Panc1 (cell line): Measurements from ENCODE around the gene EGFR. TPM values are rescaled to one million over a fixed set of nuclear protein-coding genes. Genes with fewer than 3 reads are reported as not detected.

Source experiments
- ATAC-seq: fragments of 200-7000 bp; cut with Tn5 transposase; 2 replicates; pipeline ENCODE4 v1.9.1; 2020; ENCODE audit warnings: mild to moderate bottlenecking, moderate library complexity
- BruUV-seq: library from RNA; stranded (reverse); fragments of 400-500 nt; replicated peaks from 2 replicates; lab custom pipeline; 2021; lab: Mats Ljungman, UMichigan
- CTCF ChIA-PET: fragments of 300-600 bp; sonication (Branson Sonifier 250); formaldehyde crosslinking; loops from one replicate; lab custom pipeline; 2022; ENCODE audit warnings: antibody characterized with exemption; lab: Charles Lee
- POLR2A ChIA-PET: fragments of 300-600 bp; sonication (Branson Sonifier 250); formaldehyde crosslinking; loops from one replicate; lab custom pipeline; 2022; ENCODE audit warnings: antibody characterized with exemption; lab: Charles Lee
- DNase-seq: peaks from one replicate; pipeline ENCODE4 v3.0.0-alpha.2; 2010; ENCODE audit warnings: low read depth, low spot score
- H3K27ac ChIP-seq: 2 replicates; pipeline ENCODE4 v1.5.1; 2011; ENCODE audit warnings: mild to moderate bottlenecking, low read length, inconsistent platforms
- H3K27me3 ChIP-seq: fragments of 200-500 bp; sonication (Bioruptor generic); 2 replicates; pipeline ENCODE4 v1.6.0; 2014; ENCODE audit warnings: low read length, inconsistent platforms; ENCODE audit not compliant: control insufficient read depth, insufficient read depth
- H3K36me3 ChIP-seq: fragments of 200-500 bp; sonication (Bioruptor generic); 2 replicates; pipeline ENCODE4 v1.5.1; 2014; ENCODE audit warnings: inconsistent platforms, mild to moderate bottlenecking, low read length, moderate library complexity; ENCODE audit not compliant: control insufficient read depth, insufficient read depth
- H3K4me1 ChIP-seq: 2 replicates; pipeline ENCODE4 v1.5.1; 2011; ENCODE audit warnings: inconsistent platforms, mild to moderate bottlenecking, low read length, moderate library complexity; ENCODE audit not compliant: control insufficient read depth, insufficient read depth
- H3K4me3 ChIP-seq, 2 experiments: 2 replicates each; pipeline ENCODE4 v1.5.1; 2011 to 2012; ENCODE audit warnings: low read depth in 2 of 2, low read length in 2 of 2, mild to moderate bottlenecking in 2 of 2, inconsistent platforms in 1 of 2, moderate library complexity in 1 of 2
- H3K9me3 ChIP-seq: fragments of 200-500 bp; sonication (Bioruptor generic); 2 replicates; pipeline ENCODE4 v1.5.1; 2014; ENCODE audit warnings: low read depth, mild to moderate bottlenecking, inconsistent platforms, low read length, moderate library complexity; ENCODE audit not compliant: control insufficient read depth, insufficient read depth
- CTCF ChIP-seq: fragments of 450-650 bp; IDR thresholded peaks from 2 replicates; pipeline ENCODE4 v1.5.1; 2017; ENCODE audit warnings: mild to moderate bottlenecking
- POLR2AphosphoS5 ChIP-seq: IDR thresholded peaks from 2 replicates; pipeline ENCODE4 v1.6.1; 2012; ENCODE audit warnings: mild to moderate bottlenecking, low read depth, low read length, moderate library complexity
- REST ChIP-seq, 2 experiments: IDR thresholded peaks; 2 replicates each; pipeline ENCODE4 v1.6.1; 2011 to 2012; ENCODE audit warnings: low read depth in 2 of 2, control low read depth in 1 of 2, low read length in 1 of 2, mild to moderate bottlenecking in 1 of 2, moderate library complexity in 1 of 2; ENCODE audit not compliant: insufficient read depth in 1 of 2
- SIN3A ChIP-seq: IDR thresholded peaks from 2 replicates; pipeline ENCODE4 v1.6.1; 2012; ENCODE audit warnings: low read depth, mild to moderate bottlenecking, low read length, moderate library complexity, borderline replicate concordance; ENCODE audit not compliant: insufficient read depth
- TCF7L2 ChIP-seq: IDR thresholded peaks from 2 replicates; pipeline ENCODE4 v1.6.1; 2011; ENCODE audit warnings: mild to moderate bottlenecking, low read depth, low read length, inconsistent platforms
- in situ Hi-C: cut with HindIII; loops from 2 replicates; pipeline ENCODE4 v1.10.0; 2016; ENCODE audit warnings: low sequenced_read_pairs, low pct_unique_long_range_greater_than_20kb
- intact Hi-C: fragments of 100-400 bp; cut with micrococcal nuclease; formaldehyde crosslinking; loops from one replicate; pipeline ENCODE4 v1.10.0; 2022; ENCODE audit not compliant: unreplicated experiment
- total RNA-seq: library from RNA; stranded (reverse); gene quantifications from one replicate; pipeline ENCODE4 v1.2.1, GENCODE V29; 2021; ENCODE audit not compliant: unreplicated experiment

The EGFR gene
- total RNA-seq, 1 experiment from 2014 or later = 156 TPM

GRCh38 chr7:55144333-55145317 is 125.8 kb downstream of the EGFR start:
- H3K27ac ChIP-seq = no peak overlapping the region
- ATAC-seq (peak; percentile 68), DNase-seq (no peak)
- ChIA-PET POLR2A (no interaction called here), CTCF (interaction anchor here (1.4 kb wide), 1 partner anchor 19 kb away, joined by 3 read pairs; no protein-coding TSS in a partner anchor)
- no peaks in the 10 kb centered on the region for H3K9me3 ChIP-seq
- TF ChIP-seq CTCF (peak; percentile 69; the same call in 1 of the 2 replicates), TCF7L2 (no peak)
- no peaks in the 10 kb centered on the region; the same call in none of the 2 replicates for H3K36me3 ChIP-seq
- in situ Hi-C loops (no loop called here), intact Hi-C loops (no loop called here)
- BruUV-seq = no TSS peak
- no peak overlapping the region for H3K4me3 ChIP-seq
- H3K4me1 ChIP-seq = peaks cover 7% of the 10 kb centered on the region
- no peaks in the 10 kb centered on the region for H3K27me3 ChIP-seq

GRCh38 chr7:55145606-55146005 is 126.8 kb downstream of the EGFR start:
- in situ Hi-C loops = no loop called here
- ATAC-seq (no peak), DNase-seq (no peak)
- no peaks in the 10 kb centered on the region for H3K9me3 ChIP-seq
- H3K4me3 ChIP-seq = no peak overlapping the region
- BruUV-seq = no TSS peak
- CTCF ChIA-PET = interaction anchor here (1.4 kb wide), 1 partner anchor 18 kb away, joined by 3 read pairs; no protein-coding TSS in a partner anchor
- intact Hi-C loops = no loop called here
- no peak overlapping the region for H3K27ac ChIP-seq
- H3K36me3 ChIP-seq = peaks cover 3% of the 10 kb centered on the region
- no peaks in the 10 kb centered on the region for H3K4me1 ChIP-seq
- H3K27me3 ChIP-seq = no peaks in the 10 kb centered on the region
- POLR2A ChIA-PET = no interaction called here
- TF ChIP-seq TCF7L2 (no peak), POLR2AphosphoS5 (no peak), CTCF (no peak), SIN3A (no peak), REST (IDR thresholded peaks at IDR 0.05; ENCODE audit: insufficient read depth in 1 of 2, low read depth in 2 of 2, low read length in 1 of 2) (no peak)
